HepG2 (cell line): ENCODE measurements around the gene FITM1.

Source experiments
- DPF2 ChIP-seq: sonication (generic); formaldehyde crosslinking; IDR thresholded peaks from 2 replicates; pipeline ENCODE4 v1.4.0; 2020; ENCODE audit warnings: mild to moderate bottlenecking, low read depth, missing genetic modification reagents, borderline replicate concordance
- EP300 ChIP-seq, 3 experiments: sonication (generic) in 1 of 3; formaldehyde crosslinking in 1 of 3; IDR thresholded peaks; 2 replicates each; pipeline versions ENCODE4 v1.5.1 to v1.6.1; 2011 to 2020; ENCODE audit warnings: low read depth in 2 of 3, low read length in 2 of 3, borderline replicate concordance in 1 of 3, improper control_type of control experiment in 1 of 3, mild to moderate bottlenecking in 1 of 3, missing genetic modification reagents in 1 of 3, moderate library complexity in 1 of 3
- PBX3 ChIP-seq: sonication (generic); formaldehyde crosslinking; IDR thresholded peaks from 2 replicates; pipeline ENCODE4 v1.8.1; 2023; ENCODE audit warnings: missing genetic modification reagents, inconsistent platforms, borderline replicate concordance
- PRPF4 ChIP-seq: fragments of 200-400 bp; formaldehyde crosslinking; IDR thresholded peaks from 2 replicates; pipeline ENCODE4 v1.6.1; 2016; ENCODE audit warnings: low read length, low read depth; ENCODE audit not compliant: poor library complexity, severe bottlenecking
- SP2 ChIP-seq: sonication (generic); formaldehyde crosslinking; IDR thresholded peaks from 2 replicates; pipeline ENCODE4 v1.5.1; 2020; ENCODE audit warnings: mild to moderate bottlenecking, missing genetic modification reagents
- ZNF609 ChIP-seq: sonication (generic); formaldehyde crosslinking; IDR thresholded peaks from 2 replicates; pipeline ENCODE4 v1.4.0; 2020; ENCODE audit warnings: mild to moderate bottlenecking, missing genetic modification reagents, borderline replicate concordance
- ZNF670 ChIP-seq: sonication (generic); formaldehyde crosslinking; IDR thresholded peaks from 2 replicates; pipeline ENCODE4 v1.8.0; 2022; ENCODE audit warnings: mild to moderate bottlenecking, missing genetic modification reagents, borderline replicate concordance

- TF ChIP-seq DPF2 (CRISPR knock-in tag): no peak
- TF ChIP-seq PBX3: no peak
- TF ChIP-seq ZNF609 (CRISPR knock-in tag): no peak
- TF ChIP-seq EP300 (IDR thresholded peaks at IDR 0.05; ENCODE audit: low read depth in 2 of 2, low read length in 2 of 2): no peak
- TF ChIP-seq EP300 (CRISPR knock-in tag; IDR thresholded peaks at IDR 0.05; ENCODE audit: borderline replicate concordance): no peak
- TF ChIP-seq ZNF670 (CRISPR knock-in tag): no peak
- no peak for TF ChIP-seq SP2
- TF ChIP-seq PRPF4: no peak
Observed at GRCh38 chr14:24129410-24129998, 955 bp upstream of the FITM1 start.
